Measurements from ENCODE around the gene CENPS. TPM values are rescaled to one million over a fixed set of nuclear protein-coding genes. Genes with fewer than 3 reads are reported as not detected.

CENPS gene
- polyA plus RNA-seq, 2 of the 4 experiments (the other 2 are of a cell fraction): 25.7 to 27.3 TPM

GRCh38 chr1:10430216-10431069 is at the start of gene CENPS (continued):
- TF ChIP-seq KDM1A (IDR thresholded peaks at IDR 0.05; ENCODE audit: low read depth) (no peak), RFX5 (IDR thresholded peaks at IDR 0.05) (no peak), RCOR1 (IDR thresholded peaks at IDR 0.05; ENCODE audit: low read depth, low read length) (no peak), ZFP36 (IDR thresholded peaks at IDR 0.05; ENCODE audit: borderline replicate concordance, partially characterized antibody) (no peak), MAZ (IDR thresholded peaks at IDR 0.05; ENCODE audit: borderline replicate concordance, low read depth, low read length) (no peak), CTCF (IDR thresholded peaks at IDR 0.05) (peak; percentile 79), EP300 (IDR thresholded peaks at IDR 0.05) (no peak), ESRRA (IDR thresholded peaks at IDR 0.05; ENCODE audit: borderline replicate concordance, low read length) (no peak), GATA3 (IDR thresholded peaks at IDR 0.05; ENCODE audit: borderline replicate concordance) (no peak), KDM5A (IDR thresholded peaks at IDR 0.05) (peak; percentile 84), MAFK (IDR thresholded peaks at IDR 0.05; ENCODE audit: partially characterized antibody) (no peak), POLR2A (IDR thresholded peaks at IDR 0.05; ENCODE audit: low read length) (peak; percentile 47), HDAC2 (IDR thresholded peaks at IDR 0.05) (no peak), CEBPB (IDR thresholded peaks at IDR 0.05) (no peak), TFCP2L1 (CRISPR knock-in tag; IDR thresholded peaks at IDR 0.05) (no peak), FOSB (CRISPR knock-in tag; IDR thresholded peaks at IDR 0.05) (no peak), CBX2 (IDR thresholded peaks at IDR 0.05; ENCODE audit: borderline replicate concordance, low read depth) (no peak), ATOH8 (CRISPR knock-in tag; IDR thresholded peaks at IDR 0.05; ENCODE audit: low read depth) (no peak), FOXS1 (CRISPR knock-in tag; IDR thresholded peaks at IDR 0.05) (no peak), ELK1 (IDR thresholded peaks at IDR 0.05; ENCODE audit: low read depth, low read length) (no peak), HEYL (CRISPR knock-in tag; IDR thresholded peaks at IDR 0.05) (no peak), TP53 (CRISPR knock-in tag; IDR thresholded peaks at IDR 0.05) (no peak), NFE2L2 (conservative IDR thresholded peaks at IDR 0.05; ENCODE audit: low read length) (no peak)
- TF ChIP-seq, protein P1, sequence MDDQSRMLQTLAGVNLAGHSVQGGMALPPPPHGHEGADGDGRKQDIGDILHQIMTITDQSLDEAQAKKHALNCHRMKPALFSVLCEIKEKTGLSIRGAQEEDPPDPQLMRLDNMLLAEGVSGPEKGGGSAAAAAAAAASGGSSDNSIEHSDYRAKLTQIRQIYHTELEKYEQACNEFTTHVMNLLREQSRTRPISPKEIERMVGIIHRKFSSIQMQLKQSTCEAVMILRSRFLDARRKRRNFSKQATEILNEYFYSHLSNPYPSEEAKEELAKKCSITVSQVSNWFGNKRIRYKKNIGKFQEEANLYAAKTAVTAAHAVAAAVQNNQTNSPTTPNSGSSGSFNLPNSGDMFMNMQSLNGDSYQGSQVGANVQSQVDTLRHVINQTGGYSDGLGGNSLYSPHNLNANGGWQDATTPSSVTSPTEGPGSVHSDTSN (IDR thresholded peaks at IDR 0.05): peak; percentile 13; the same call in 1 of the 2 replicates
- TF ChIP-seq, protein P2, sequence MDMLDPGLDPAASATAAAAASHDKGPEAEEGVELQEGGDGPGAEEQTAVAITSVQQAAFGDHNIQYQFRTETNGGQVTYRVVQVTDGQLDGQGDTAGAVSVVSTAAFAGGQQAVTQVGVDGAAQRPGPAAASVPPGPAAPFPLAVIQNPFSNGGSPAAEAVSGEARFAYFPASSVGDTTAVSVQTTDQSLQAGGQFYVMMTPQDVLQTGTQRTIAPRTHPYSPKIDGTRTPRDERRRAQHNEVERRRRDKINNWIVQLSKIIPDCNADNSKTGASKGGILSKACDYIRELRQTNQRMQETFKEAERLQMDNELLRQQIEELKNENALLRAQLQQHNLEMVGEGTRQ (IDR thresholded peaks at IDR 0.05): no peak

Measured in A549 (cell line).